ENCODE measurements around the gene HAS3.

DNA sequence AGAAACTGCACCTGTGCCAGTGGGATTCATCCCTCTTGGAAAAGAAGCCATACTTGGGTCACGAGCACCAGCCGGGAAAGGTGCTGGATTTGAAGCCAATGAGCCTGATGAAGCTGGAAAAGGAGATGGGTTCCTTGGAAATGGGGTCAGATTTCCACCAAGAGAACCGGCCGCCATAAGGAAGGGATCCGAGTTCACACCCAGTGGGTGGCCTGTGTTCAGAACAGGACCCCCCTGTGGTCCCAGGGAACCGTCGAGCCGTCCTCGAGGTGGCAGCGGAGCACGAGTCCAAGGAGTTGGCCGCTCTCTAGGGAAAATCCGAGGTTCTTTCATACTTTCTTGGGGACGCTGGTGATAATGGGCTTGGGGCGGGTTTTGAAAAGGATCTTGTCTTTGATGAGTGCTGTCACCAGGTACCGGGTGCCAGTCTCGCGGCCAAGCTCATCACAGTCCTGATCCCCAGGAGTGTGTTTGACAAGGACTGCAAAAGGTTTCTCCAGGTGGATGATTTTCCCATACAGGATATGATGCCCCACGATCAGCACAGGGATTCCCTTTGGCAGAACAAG lies 14.7 kb downstream of the HAS3 start:
- TF ChIP-seq CTCF (IDR thresholded peaks at IDR 0.05; ENCODE audit: low read depth, low read length) = no peak
- TF ChIP-seq MYC (IDR thresholded peaks at IDR 0.05; ENCODE audit: low read depth, low read length) = no peak
- no peak for TF ChIP-seq POLR2A (IDR thresholded peaks at IDR 0.05; ENCODE audit: extremely low read depth, insufficient read length)
- no peak for TF ChIP-seq MAX (IDR thresholded peaks at IDR 0.05; ENCODE audit: low read depth, low read length)
